ENCODE results near the gene PCDHGA1. TPM values are rescaled to one million over a fixed set of nuclear protein-coding genes. Genes with fewer than 3 reads are reported as not detected.

PCDHGA1 gene
- total RNA-seq, 1 donor from 2014 or later: 1.5 TPM

DNA sequence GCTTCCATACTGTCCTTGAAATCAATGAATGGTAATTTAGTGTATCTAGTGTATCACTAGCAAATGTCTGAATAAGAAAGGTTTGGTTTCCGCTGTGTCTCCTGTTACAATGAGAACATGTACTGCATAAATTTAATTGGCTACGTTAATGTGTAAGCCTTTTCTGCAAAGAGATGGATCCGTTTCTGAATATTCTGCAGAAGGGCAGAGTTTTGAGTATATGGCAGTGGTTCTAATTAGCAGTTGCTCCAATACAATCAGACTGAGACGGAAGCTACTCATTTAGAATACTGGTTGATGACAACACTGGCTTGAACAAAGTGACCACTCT is 154.0 kb downstream of the PCDHGA1 start:
- H3K4me3 ChIP-seq: peak overlapping the region; percentile 80
- no peaks in the 10 kb centered on the region for H3K9me3 ChIP-seq (ENCODE audit: low read depth)
- peaks cover 7% of the 10 kb centered on the region for H3K27me3 Mint-ChIP-seq (ENCODE audit: insufficient read depth, low read depth)
- H3K4me1 ChIP-seq: peaks cover 21% of the 10 kb centered on the region
- H3K4me3 Mint-ChIP-seq: peak overlapping the region; percentile 66
- H3K27ac ChIP-seq: no peak overlapping the region
- peaks cover 76% of the 10 kb centered on the region for H3K9me3 Mint-ChIP-seq
- no peak overlapping the region for H3K9ac ChIP-seq
- H3F3A ChIP-seq (ENCODE audit: low read depth): peaks cover 28% of the 10 kb centered on the region
- peaks cover 31% of the 10 kb centered on the region for H3K4me1 Mint-ChIP-seq
- H3K4me2 ChIP-seq: peak overlapping the region; percentile 100
- TF ChIP-seq EZH2 (IDR thresholded peaks at IDR 0.05) (no peak), EZH2phosphoT487 (IDR thresholded peaks at IDR 0.05) (no peak)
- TF ChIP-seq, protein P1, sequence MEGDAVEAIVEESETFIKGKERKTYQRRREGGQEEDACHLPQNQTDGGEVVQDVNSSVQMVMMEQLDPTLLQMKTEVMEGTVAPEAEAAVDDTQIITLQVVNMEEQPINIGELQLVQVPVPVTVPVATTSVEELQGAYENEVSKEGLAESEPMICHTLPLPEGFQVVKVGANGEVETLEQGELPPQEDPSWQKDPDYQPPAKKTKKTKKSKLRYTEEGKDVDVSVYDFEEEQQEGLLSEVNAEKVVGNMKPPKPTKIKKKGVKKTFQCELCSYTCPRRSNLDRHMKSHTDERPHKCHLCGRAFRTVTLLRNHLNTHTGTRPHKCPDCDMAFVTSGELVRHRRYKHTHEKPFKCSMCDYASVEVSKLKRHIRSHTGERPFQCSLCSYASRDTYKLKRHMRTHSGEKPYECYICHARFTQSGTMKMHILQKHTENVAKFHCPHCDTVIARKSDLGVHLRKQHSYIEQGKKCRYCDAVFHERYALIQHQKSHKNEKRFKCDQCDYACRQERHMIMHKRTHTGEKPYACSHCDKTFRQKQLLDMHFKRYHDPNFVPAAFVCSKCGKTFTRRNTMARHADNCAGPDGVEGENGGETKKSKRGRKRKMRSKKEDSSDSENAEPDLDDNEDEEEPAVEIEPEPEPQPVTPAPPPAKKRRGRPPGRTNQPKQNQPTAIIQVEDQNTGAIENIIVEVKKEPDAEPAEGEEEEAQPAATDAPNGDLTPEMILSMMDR (IDR thresholded peaks at IDR 0.05): no peak
- peaks cover 74% of the 10 kb centered on the region for H3K36me3 Mint-ChIP-seq
- peaks cover 40% of the 10 kb centered on the region for H3K79me2 ChIP-seq (ENCODE audit: low read depth)
- H2AFZ ChIP-seq (replicated peaks): no peak overlapping the region
- no peak overlapping the region for H3K27ac Mint-ChIP-seq
- H3K36me3 ChIP-seq: no peaks in the 10 kb centered on the region
- H3K27me3 ChIP-seq: peaks cover 38% of the 10 kb centered on the region
- peaks cover 65% of the 10 kb centered on the region for H4K20me1 ChIP-seq (ENCODE audit: low read depth)
- DNase-seq (ENCODE audit: low spot score): no peak

DNA sequence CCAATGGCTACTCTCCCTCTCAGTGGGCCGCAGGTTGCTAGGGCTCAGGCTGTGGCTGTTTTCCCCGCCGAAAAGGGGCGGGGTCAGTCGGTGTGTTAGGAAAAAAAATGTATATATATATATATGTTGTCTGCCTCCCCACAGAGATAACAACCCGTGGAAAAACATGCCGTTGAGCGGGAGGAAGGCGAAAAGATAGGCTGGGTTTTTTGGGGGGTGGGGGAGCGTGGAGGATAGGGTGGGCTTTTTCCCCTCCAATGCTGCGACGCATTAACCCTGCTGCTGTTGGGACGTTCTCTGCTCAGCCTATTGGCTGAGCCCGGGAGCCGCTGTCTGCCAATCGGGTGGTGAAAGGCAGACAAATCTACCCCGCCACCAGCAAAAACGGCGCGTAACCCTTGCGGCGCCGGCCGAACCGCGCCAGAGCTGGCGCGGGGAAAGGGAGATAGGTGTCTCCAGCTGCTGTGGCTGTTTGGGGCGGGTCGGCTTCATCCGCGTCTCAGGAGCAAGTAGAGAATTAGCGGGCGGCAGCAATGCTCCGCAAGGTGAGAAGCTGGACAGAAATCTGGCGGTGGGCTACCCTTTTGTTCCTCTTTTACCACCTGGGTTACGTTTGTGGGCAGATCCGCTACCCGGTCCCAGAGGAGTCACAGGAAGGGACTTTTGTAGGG is 154.5 kb downstream of the PCDHGA1 start, which contains the start of gene PCDHGC4:
Gene PCDHGC4, plus strand, starts transcription at position 390 of the 671 bp plus-strand sequence. Its CDS starts 144 bp downstream, at position 534.
- DNase-seq (ENCODE audit: low spot score): peak; percentile 94
- no peak within 1 kb of the TSS for H3K27ac Mint-ChIP-seq
- no peaks in the 10 kb centered on the region for H3K9me3 ChIP-seq (ENCODE audit: low read depth)
- peak; percentile 22 for TF ChIP-seq EZH2 (IDR thresholded peaks at IDR 0.05)
- TF ChIP-seq EZH2phosphoT487 (IDR thresholded peaks at IDR 0.05): no peak
- H3K79me2 ChIP-seq (ENCODE audit: low read depth): peaks cover 40% of the 10 kb centered on the region
- peak within 1 kb of the TSS; percentile 72 for H2AFZ ChIP-seq (replicated peaks)
- peaks cover 21% of the 10 kb centered on the region for H3K4me1 ChIP-seq
- peaks cover 31% of the 10 kb centered on the region for H3K4me1 Mint-ChIP-seq
- H3K27me3 ChIP-seq: peaks cover 43% of the 10 kb centered on the region
- H3K4me3 ChIP-seq: peak within 1 kb of the TSS; percentile 80
- peaks cover 60% of the 10 kb centered on the region for H4K20me1 ChIP-seq (ENCODE audit: low read depth)
- no peak within 1 kb of the TSS for H3K27ac ChIP-seq
- peaks cover 4% of the 10 kb centered on the region for H3K27me3 Mint-ChIP-seq (ENCODE audit: insufficient read depth, low read depth)
- peaks cover 76% of the 10 kb centered on the region for H3K9me3 Mint-ChIP-seq
- H3K4me3 Mint-ChIP-seq: peak within 1 kb of the TSS; percentile 66
- H3F3A ChIP-seq (ENCODE audit: low read depth): peaks cover 28% of the 10 kb centered on the region
- peak within 1 kb of the TSS; percentile 33 for H3K9ac ChIP-seq
- no peaks in the 10 kb centered on the region for H3K36me3 ChIP-seq
- H3K4me2 ChIP-seq: peak within 1 kb of the TSS; percentile 100
- peaks cover 74% of the 10 kb centered on the region for H3K36me3 Mint-ChIP-seq

DNA sequence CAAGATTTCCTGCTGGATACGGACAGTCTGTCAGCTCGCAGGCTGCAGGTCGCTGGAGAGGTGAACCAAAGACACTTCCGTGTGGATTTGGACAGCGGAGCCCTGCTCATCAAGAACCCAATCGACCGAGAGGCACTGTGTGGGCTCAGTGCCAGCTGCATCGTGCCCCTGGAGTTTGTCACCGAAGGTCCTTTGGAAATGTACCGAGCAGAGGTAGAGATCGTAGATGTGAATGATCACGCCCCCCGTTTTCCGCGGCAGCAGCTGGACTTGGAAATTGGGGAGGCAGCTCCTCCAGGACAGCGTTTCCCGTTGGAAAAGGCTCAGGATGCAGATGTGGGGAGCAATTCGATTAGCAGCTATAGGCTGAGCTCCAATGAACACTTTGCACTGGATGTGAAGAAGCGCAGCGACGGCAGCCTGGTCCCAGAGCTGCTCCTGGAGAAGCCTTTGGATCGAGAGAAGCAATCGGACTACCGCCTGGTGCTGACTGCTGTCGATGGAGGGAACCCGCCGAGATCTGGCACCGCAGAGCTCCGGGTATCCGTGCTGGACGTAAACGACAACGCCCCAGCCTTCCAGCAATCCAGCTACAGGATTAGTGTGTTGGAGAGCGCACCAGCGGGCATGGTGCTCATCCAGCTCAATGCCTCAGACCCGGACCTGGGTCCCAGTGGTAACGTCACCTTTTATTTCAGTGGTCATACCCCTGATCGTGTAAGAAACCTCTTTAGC is 155.2 kb downstream of the PCDHGA1 start:
- peaks cover 40% of the 10 kb centered on the region for H3K79me2 ChIP-seq (ENCODE audit: low read depth)

More for the DNA sequence above, 155.2 kb downstream of the PCDHGA1 start:
- TF ChIP-seq EZH2 (IDR thresholded peaks at IDR 0.05): no peak
- TF ChIP-seq, protein P1 (IDR thresholded peaks at IDR 0.05): no peak
- TF ChIP-seq EZH2phosphoT487 (IDR thresholded peaks at IDR 0.05): no peak
- H3K36me3 ChIP-seq: no peaks in the 10 kb centered on the region
- H3K9me3 ChIP-seq (ENCODE audit: low read depth): no peaks in the 10 kb centered on the region
- peak overlapping the region; percentile 33 for H3K9ac ChIP-seq
- peaks cover 21% of the 10 kb centered on the region for H3K4me1 ChIP-seq
- peaks cover 60% of the 10 kb centered on the region for H4K20me1 ChIP-seq (ENCODE audit: low read depth)
- Mint-ChIP-seq H3K36me3 (peaks cover 76% of the 10 kb centered on the region), H3K4me1 (peaks cover 31% of the 10 kb centered on the region), H3K27ac (no peak overlapping the region), H3K4me3 (peak overlapping the region; percentile 66), H3K27me3 (ENCODE audit: insufficient read depth, low read depth) (peaks cover 4% of the 10 kb centered on the region), H3K9me3 (peaks cover 79% of the 10 kb centered on the region)
- H2AFZ ChIP-seq (replicated peaks): peak overlapping the region; percentile 72
- peaks cover 50% of the 10 kb centered on the region for H3K27me3 ChIP-seq
- H3K27ac ChIP-seq: no peak overlapping the region
- H3F3A ChIP-seq (ENCODE audit: low read depth): peaks cover 28% of the 10 kb centered on the region
- H3K4me3 ChIP-seq: peak overlapping the region; percentile 80
- H3K4me2 ChIP-seq: peak overlapping the region; percentile 100
- peak; percentile 38 for DNase-seq (ENCODE audit: low spot score)
